DLD1 (cell line): ENCODE results near the gene SLCO6A1.
"Not testable (repeated sequence)": the region's sequence is repeated elsewhere in the genome, so short reads cannot be mapped to it uniquely, and the experiment has no call there.

Experiments used
- in situ Hi-C: cut with HindIII; loops from 2 replicates; pipeline ENCODE4 v1.10.0; 2017; ENCODE audit warnings: low sequenced_read_pairs

The SLCO6A1 gene, protein sequence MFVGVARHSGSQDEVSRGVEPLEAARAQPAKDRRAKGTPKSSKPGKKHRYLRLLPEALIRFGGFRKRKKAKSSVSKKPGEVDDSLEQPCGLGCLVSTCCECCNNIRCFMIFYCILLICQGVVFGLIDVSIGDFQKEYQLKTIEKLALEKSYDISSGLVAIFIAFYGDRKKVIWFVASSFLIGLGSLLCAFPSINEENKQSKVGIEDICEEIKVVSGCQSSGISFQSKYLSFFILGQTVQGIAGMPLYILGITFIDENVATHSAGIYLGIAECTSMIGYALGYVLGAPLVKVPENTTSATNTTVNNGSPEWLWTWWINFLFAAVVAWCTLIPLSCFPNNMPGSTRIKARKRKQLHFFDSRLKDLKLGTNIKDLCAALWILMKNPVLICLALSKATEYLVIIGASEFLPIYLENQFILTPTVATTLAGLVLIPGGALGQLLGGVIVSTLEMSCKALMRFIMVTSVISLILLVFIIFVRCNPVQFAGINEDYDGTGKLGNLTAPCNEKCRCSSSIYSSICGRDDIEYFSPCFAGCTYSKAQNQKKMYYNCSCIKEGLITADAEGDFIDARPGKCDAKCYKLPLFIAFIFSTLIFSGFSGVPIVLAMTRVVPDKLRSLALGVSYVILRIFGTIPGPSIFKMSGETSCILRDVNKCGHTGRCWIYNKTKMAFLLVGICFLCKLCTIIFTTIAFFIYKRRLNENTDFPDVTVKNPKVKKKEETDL

GRCh38 chr5:102498271-102499034, at the start of gene SLCO6A1:
TSS of gene SLCO6A1 (minus strand) at chr5:102499001. CDS start at chr5:102498844, 157 bp downstream.
- in situ Hi-C loops = no loop called here

GRCh38 chr5:102547141-102548035, 48.6 kb upstream of the SLCO6A1 start:
- in situ Hi-C loops = no loop called here

DNA sequence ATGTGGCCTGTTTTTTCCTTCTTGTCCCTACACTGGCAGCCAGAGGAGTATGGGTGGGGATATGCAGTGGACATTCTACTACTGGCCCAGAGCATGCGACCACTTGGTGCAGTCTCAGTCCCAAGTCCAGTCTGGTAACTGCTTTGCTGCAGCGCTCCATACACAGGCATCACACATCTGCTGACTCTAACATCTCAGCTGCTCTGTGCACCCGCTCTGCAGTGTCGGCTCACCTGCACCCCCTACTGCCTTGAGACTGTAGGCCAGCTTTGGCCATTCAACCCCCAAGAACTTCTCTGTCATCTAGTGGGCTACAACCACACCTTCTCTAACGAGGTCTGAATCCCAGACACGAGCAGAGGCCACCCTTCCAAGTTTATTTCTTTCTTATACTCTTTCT, 46.4 kb upstream of the SLCO6A1 start:
- in situ Hi-C loops = no loop called here

DNA sequence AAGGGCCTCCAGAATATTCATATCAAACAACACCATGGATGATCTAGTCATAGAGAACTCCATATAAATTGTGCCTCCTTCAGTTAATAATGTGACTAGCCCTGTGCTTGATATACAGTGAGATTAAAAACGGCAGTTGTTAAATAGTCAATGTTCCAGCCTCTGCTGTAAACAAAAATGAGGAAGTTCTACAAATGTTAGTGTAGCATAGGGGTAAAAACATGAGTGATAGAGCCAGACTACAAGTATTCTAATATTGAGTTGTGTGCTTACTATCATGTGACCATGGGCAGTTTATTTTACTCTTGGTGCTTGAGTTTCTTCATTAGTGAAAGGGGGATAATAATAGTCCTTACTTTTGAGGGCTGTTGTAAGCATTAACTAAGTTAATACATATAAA, 43.3 kb upstream of the SLCO6A1 start:
- in situ Hi-C loops = no loop called here

- in situ Hi-C loops = no loop called here
Observed at GRCh38 chr5:102539996-102540728, 41.4 kb upstream of the SLCO6A1 start.

- in situ Hi-C loops = no loop called here
Observed at GRCh38 chr5:102539562-102539961, 40.8 kb upstream of the SLCO6A1 start.

DNA sequence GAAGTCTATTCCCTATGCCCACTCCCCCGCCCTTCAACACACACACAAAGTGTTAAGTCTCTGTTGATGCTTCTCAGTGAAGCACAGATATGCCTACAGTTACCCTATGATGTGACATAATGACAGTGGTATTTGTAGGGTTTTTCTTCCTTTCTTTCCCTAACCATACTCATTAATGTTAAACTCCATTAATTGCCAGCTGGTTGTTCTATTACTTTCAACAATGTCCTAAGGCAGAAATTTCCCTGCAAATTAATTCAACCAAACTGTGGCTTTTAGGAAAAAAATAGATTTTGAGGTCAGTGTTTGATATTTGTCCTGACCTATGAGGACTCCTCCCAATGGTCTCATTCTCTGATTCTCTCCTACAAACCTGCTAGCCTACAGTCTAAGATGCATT, 38.2 kb upstream of the SLCO6A1 start:
- in situ Hi-C loops = no loop called here

- in situ Hi-C loops = no loop called here
Observed at GRCh38 chr5:102536323-102536928, 37.6 kb upstream of the SLCO6A1 start.

DNA sequence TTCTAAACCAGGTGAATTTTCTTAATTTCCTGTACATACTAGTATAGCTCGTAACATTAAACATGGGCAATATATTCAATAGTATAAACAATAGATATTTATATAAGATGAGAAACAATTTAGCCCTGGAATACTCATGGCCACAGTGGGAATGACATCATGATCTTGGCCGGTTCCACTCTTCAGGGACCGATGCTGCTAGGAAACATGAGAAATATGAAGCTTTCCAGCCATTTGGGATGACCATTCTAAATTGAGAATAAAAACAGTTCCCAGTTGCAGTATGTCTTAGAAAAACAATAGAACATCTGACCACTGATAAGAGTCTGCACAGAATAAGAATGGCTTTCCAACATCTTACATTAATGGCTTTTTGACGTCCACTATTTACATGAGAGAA, 33.3 kb upstream of the SLCO6A1 start:
- in situ Hi-C loops = no loop called here

DNA sequence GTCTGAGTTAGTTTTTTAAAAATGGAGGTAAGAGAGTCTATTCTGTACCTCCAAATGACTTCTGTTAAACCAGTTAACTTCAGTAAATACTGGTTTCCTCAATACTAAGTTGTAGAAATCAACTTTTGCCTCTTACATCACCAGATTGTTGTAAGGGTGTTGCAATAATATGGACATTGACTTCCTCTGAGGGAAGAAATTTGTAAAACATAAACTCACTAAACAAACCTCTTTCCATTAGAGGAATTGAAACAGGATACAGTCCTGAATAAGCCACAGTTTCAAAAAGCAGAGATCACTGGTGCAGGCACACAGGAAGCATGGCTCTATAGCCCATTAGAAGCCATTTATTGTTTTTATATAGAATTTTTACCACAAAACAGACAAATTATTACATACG, 32.7 kb upstream of the SLCO6A1 start:
- in situ Hi-C loops = no loop called here

- in situ Hi-C loops = no loop called here
Observed at GRCh38 chr5:102529447-102529846, 30.6 kb upstream of the SLCO6A1 start.

DNA sequence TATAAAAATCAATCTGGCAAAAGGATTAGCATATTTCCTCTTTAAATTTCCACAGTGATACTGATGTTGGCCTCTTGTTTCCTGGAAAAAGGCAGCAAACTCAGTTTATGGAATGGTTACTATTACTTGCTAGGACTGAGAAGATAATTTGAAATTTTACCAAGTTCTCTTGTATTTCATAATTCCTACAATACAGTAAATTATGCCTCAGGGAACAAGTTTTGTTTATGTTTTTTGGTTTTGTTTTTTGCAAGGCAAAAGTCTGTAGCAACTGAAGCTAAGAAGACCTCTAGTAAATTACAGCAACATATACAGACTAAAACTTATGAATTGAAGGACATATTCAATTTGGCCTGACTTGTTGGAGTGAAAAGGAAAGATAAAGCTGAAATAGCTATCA, 30.2 kb upstream of the SLCO6A1 start:
- in situ Hi-C loops = no loop called here

DNA sequence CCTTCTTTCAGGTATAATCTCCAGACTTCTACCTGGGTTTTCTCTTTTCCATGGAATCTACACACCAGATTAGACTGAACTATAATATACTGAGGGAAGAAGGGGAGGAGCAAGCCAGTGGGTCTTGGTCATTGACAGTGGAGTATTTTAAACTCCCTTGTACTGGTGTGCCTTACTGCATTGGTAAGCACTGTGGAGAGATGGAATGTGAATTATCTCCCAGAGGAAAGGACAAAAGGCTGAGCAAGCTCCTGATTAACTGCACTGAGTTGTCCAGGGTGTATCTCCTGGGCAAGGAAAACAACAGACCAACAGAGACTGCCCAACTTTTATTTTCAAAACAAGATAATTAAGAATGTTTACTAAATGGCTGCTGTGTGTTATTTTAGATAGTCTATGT, 29.8 kb upstream of the SLCO6A1 start:
- in situ Hi-C loops = no loop called here

DNA sequence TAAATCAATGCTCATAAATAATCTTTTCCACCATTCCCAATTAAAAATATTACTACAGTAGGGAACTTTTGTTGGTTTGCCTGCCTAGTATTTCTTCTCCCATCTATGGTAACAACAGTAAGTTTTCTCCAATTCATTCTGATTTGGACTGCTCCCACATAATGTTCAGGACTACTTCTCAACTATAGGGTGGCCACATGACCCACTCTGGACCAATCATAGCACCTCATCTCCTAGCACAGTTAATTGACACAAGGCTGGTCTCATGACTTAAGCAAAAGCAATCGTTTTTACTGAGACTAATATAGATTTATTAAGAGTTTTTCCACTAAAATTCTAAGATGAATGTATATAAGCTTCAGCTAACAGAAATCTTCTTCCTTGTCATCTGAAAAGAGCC, 28.7 kb upstream of the SLCO6A1 start:
- in situ Hi-C loops = no loop called here

DNA sequence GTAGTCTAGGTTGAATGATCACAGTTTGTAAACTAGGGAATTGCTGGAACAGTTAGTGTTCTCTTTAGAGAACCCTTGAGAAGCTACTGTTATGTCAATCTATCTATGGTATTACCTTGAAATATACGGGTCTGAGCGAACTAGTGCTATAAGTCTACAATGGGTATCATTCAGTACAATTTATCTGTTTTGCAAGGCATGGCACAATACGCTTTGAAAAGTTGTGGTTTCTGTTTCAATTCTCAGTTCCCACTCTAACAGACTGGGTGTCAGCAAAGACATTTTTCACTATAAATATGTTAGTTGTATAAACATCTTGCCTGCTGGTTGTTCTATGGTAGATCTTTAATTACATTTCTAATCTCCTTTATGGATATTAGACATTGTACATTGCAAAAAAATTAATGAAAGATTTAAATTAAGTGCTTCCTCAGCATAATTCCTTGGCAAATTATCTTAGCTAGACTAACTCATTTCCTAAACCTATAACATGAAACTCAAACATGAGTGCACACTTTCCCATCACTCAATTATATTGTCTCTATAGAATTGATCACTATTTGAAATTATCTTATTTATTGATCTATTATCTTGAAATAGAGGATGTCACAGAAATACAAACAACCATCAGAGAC, 24.9 kb upstream of the SLCO6A1 start:
- in situ Hi-C loops = no loop called here

DNA sequence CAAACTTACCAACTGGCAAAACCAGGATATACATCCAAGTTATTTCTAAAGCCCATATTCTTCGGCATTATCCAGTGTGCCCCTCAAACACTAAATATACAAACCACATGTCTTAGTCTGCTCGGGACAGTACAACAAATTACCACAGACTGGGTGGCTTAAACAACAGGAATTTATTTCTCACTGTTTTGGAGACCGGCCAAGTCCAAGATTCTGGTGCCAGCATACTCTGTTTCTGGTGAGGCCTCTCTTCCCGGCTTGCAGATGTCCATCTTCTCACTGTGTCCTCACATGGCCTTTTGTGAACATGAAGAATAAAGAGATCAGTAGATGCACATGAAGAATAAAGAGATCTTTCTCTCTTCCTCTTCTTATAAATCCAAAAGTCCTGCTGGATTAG, 12.9 kb upstream of the SLCO6A1 start:
- in situ Hi-C loops = no loop called here

- in situ Hi-C loops = not testable (repeated sequence)
Observed at GRCh38 chr5:102491261-102491914, 7.4 kb downstream of the SLCO6A1 start.

- in situ Hi-C loops = no loop called here
Observed at GRCh38 chr5:102483736-102484135, 15.1 kb downstream of the SLCO6A1 start.
